Measurements from ENCODE around the gene KLC1. TPM values are rescaled to one million over a fixed set of nuclear protein-coding genes. Genes with fewer than 3 reads are reported as not detected.

KLC1 gene
- total RNA-seq, result 236 and 252 TPM in 2 replicates

DNA sequence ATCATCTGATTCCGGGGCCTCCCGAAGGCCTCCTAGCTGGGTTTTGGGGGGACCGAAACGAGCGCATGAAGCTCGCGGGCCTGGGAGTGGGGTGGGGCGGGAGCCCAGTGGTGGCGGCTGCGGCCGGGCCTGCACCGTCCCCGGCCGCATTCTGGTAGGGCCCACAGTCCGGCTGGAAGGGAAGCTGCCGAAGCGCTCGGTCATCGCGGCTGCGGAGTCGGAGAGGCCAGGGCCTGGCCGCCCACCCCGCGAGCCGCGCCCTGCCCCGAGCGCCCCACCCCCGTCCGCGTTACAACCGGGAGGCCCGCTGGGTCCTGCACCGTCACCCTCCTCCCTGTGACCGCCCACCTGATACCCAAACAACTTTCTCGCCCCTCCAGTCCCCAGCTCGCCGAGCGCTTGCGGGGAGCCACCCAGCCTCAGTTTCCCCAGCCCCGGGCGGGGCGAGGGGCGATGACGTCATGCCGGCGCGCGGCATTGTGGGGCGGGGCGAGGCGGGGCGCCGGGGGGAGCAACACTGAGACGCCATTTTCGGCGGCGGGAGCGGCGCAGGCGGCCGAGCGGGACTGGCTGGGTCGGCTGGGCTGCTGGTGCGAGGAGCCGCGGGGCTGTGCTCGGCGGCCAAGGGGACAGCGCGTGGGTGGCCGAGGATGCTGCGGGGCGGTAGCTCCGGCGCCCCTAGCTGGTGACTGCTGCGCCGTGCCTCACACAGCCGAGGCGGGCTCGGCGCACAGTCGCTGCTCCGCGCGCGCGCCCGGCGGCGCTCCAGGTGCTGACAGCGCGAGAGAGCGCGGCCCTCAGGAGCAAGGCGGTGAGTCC is at the start of gene KLC1:
Gene KLC1, plus strand, starts transcription at position 528 of the 819 bp plus-strand sequence. CDS start 25,354 bp downstream, outside the sequence.

DNA sequence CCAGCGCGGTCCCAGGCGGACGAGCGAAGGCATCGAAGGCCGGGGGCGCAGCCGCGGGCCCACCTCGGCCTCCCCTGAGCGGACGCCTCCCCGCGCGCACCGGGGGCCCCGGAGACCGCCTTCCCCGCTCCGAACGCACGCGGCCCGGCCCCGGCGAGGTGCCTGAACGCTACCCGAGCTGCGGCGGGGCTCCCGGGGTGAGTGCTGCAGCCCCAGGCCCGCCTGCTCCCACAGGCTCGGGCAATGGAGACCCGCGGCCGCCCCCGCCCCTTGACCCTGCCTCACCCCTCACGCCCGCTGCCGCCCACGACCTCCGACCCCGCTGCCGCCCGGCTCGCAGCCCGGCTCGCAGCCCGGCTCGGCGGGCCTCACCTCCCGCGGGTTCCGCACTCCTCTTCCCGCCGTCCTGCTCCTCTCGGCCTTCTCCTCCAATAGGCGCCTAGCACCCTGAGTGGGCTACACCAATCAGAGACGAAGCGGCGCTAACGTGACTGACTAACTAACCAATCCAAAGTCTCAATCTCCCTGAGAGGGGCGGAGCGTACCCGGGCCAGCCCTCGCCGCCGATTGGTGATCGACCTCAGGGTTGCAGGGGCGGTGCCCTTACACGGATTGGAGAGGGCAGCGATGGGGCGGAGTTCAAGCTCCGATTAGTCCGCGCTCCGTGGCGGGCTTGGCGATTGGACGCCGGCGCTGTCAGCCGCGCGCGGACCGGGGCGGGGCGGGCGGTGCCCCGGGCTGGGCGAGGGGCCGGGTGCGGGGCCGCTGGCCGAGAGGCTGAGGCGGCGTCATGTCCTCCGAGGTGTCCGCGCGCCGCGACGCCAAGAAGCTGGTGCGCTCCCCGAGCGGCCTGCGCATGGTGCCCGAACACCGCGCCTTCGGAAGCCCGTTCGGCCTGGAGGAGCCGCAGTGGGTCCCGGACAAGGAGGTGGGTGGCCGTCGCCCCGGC is 86.3 kb downstream of the KLC1 start, which contains the start of the genes XRCC3 and ZFYVE21:
Gene XRCC3, minus strand, starts transcription at position 400 of the 949 bp plus-strand sequence. CDS start 4,364 bp downstream, outside the sequence.
Gene ZFYVE21, plus strand, starts transcription at position 759 of the 949 bp plus-strand sequence. Its CDS starts 32 bp downstream, at position 791.

Other genes starting within 250 kb of the KLC1 start
- gene MARK3, start 243.8 kb upstream of the KLC1 start, total RNA-seq, result 46.6 and 51.9 TPM in 2 replicates
- 1.7 and 2.7 TPM in 2 replicates for gene CKB, start 106.4 kb upstream of the KLC1 start, total RNA-seq
- gene TRMT61A, start 100.0 kb upstream of the KLC1 start, total RNA-seq, result 11.0 and 11.1 TPM in 2 replicates
- gene BAG5, start 66.6 kb upstream of the KLC1 start, total RNA-seq, result 21.3 and 27.7 TPM in 2 replicates
- 34.7 and 39.6 TPM in 2 replicates for gene COA8, start 66.3 kb upstream of the KLC1 start, total RNA-seq
- 24.7 and 32.0 TPM in 2 replicates for gene XRCC3, start 86.2 kb downstream of the KLC1 start, total RNA-seq
- 77.7 and 90.2 TPM in 2 replicates for gene ZFYVE21, start 86.6 kb downstream of the KLC1 start, total RNA-seq
- 10.3 and 11.9 TPM in 2 replicates for gene PPP1R13B, start 218.4 kb downstream of the KLC1 start, total RNA-seq

Measured in mammary microvascular endothelial cell (primary cell).